Epithelial cell of proximal tubule (primary cell): ENCODE measurements around the gene MYO18B. TPM values are rescaled to one million over a fixed set of nuclear protein-coding genes. Genes with fewer than 3 reads are reported as not detected.

Source experiments
- DNase-seq: peaks from one replicate; pipeline ENCODE4 v3.0.0-alpha.2; 2011; ENCODE audit warnings: low read depth
- H3K4me3 ChIP-seq: 2 replicates; pipeline ENCODE4 v1.5.1; 2011; ENCODE audit warnings: low read depth, mild to moderate bottlenecking, low read length
- CTCF ChIP-seq: conservative IDR thresholded peaks from 2 replicates; pipeline ENCODE4 v1.5.1; 2012; ENCODE audit warnings: low read depth, mild to moderate bottlenecking, low read length
- total RNA-seq: library from RNA; depleted of rRNA; stranded (reverse); fragments of >200 nt; gene quantifications from 2 replicates; pipeline ENCODE4 v1.2.3, GENCODE V29; 2015

MYO18B gene
- total RNA-seq, 1 donor from 2014 or later, result not detected

GRCh38 chr22:25791556-25791955, 49.6 kb downstream of the MYO18B start:
- DNase-seq, result no peak
- TF ChIP-seq CTCF, result no peak
- H3K4me3 ChIP-seq, result no peak overlapping the region

- TF ChIP-seq CTCF, result no peak
- no peak for DNase-seq
- H3K4me3 ChIP-seq, result no peak overlapping the region
Measured at GRCh38 chr22:25795478-25795877, 53.5 kb downstream of the MYO18B start.

- DNase-seq, result no peak
- TF ChIP-seq CTCF, result no peak
- H3K4me3 ChIP-seq, result no peak overlapping the region
Measured at GRCh38 chr22:25797498-25798290, 55.7 kb downstream of the MYO18B start.

GRCh38 chr22:25800766-25801165, 58.8 kb downstream of the MYO18B start:
- DNase-seq, result no peak
- no peak for TF ChIP-seq CTCF
- H3K4me3 ChIP-seq, result no peak overlapping the region

GRCh38 chr22:25802018-25802417, 60.0 kb downstream of the MYO18B start:
- no peak overlapping the region for H3K4me3 ChIP-seq
- DNase-seq, result no peak
- no peak for TF ChIP-seq CTCF

GRCh38 chr22:25804676-25805075, 62.7 kb downstream of the MYO18B start:
- no peak for DNase-seq
- no peak for TF ChIP-seq CTCF
- no peak overlapping the region for H3K4me3 ChIP-seq

GRCh38 chr22:25806579-25806978, 64.6 kb downstream of the MYO18B start:
- TF ChIP-seq CTCF, result no peak
- no peak for DNase-seq
- H3K4me3 ChIP-seq, result no peak overlapping the region
